Activated T-cell treated with anti-CD3 and anti-CD28 coated beads for 4 hours (primary cell): ENCODE measurements around the gene TCL1B.

Experiments used
- DNase-seq: peaks from one replicate; pipeline ENCODE4 v3.0.0-alpha.2; 2020

TCL1B gene

GRCh38 chr14:95667249-95667693, 19.0 kb upstream of the TCL1B start:
- DNase-seq, result no peak

- no peak for DNase-seq
Observed at GRCh38 chr14:95668235-95668772, 17.9 kb upstream of the TCL1B start.

GRCh38 chr14:95674613-95675012, 11.6 kb upstream of the TCL1B start:
- no peak for DNase-seq

GRCh38 chr14:95675486-95675885, 10.7 kb upstream of the TCL1B start:
- no peak for DNase-seq

GRCh38 chr14:95677179-95677835, 8.9 kb upstream of the TCL1B start:
- no peak for DNase-seq

GRCh38 chr14:95679148-95679815, 6.9 kb upstream of the TCL1B start:
- DNase-seq, result no peak

GRCh38 chr14:95679998-95680735, 6.1 kb upstream of the TCL1B start:
- DNase-seq, result no peak

GRCh38 chr14:95681153-95681552, 5.1 kb upstream of the TCL1B start:
- DNase-seq, result no peak

- DNase-seq, result peak; percentile 2
Observed at GRCh38 chr14:95683793-95684192, 2.4 kb upstream of the TCL1B start.

- no peak for DNase-seq
Observed at GRCh38 chr14:95686935-95687334, 709 bp downstream of the TCL1B start.

- DNase-seq, result no peak
Observed at GRCh38 chr14:95689441-95689840, 3.2 kb downstream of the TCL1B start.

GRCh38 chr14:95690815-95691214, 4.6 kb downstream of the TCL1B start:
- DNase-seq, result no peak

GRCh38 chr14:95691591-95691990, 5.4 kb downstream of the TCL1B start:
- DNase-seq, result no peak

GRCh38 chr14:95692109-95692508, 5.9 kb downstream of the TCL1B start:
- no peak for DNase-seq

GRCh38 chr14:95695051-95695450, 8.8 kb downstream of the TCL1B start:
- DNase-seq, result no peak

GRCh38 chr14:95695913-95696312, 9.7 kb downstream of the TCL1B start:
- DNase-seq, result no peak

- no peak for DNase-seq
Observed at GRCh38 chr14:95696741-95697140, 10.5 kb downstream of the TCL1B start.

- DNase-seq, result no peak
Observed at GRCh38 chr14:95697764-95698163, 11.5 kb downstream of the TCL1B start.

- no peak for DNase-seq
Observed at GRCh38 chr14:95698287-95698686, 12.1 kb downstream of the TCL1B start.

- DNase-seq, result no peak
Observed at GRCh38 chr14:95699412-95699811, 13.2 kb downstream of the TCL1B start.

GRCh38 chr14:95700221-95700976, 14.2 kb downstream of the TCL1B start:
- no peak for DNase-seq

- no peak for DNase-seq
Observed at GRCh38 chr14:95701846-95702221, 15.6 kb downstream of the TCL1B start.

- DNase-seq, result no peak
Observed at GRCh38 chr14:95703341-95703740, 17.1 kb downstream of the TCL1B start.
